Ovary (tissue), 9 donors: ENCODE results near the gene JARID2. TPM values are rescaled to one million over a fixed set of nuclear protein-coding genes. Genes with fewer than 3 reads are reported as not detected.

Source experiments
- DNase-seq, 5 donors: peaks; one replicate each; pipeline ENCODE4 v3.0.0-alpha.2; 2019 to 2020
- H3K27ac ChIP-seq, 2 donors: fragments of 200-600 bp; one replicate each; pipeline versions ENCODE4 v1.5.1 to v1.8.0; 2019 to 2022
- H3K27me3 ChIP-seq: fragments of 200-600 bp; one replicate; pipeline ENCODE4 v1.8.0; 2022
- H3K36me3 ChIP-seq: fragments of 200-600 bp; sonication (generic); one replicate; pipeline ENCODE4 v1.5.1; 2019
- H3K4me1 ChIP-seq: one replicate; pipeline ENCODE4 v1.8.1; 2013; ENCODE audit warnings: mild to moderate bottlenecking, moderate library complexity; ENCODE audit not compliant: insufficient read depth
- H3K4me3 ChIP-seq: fragments of 200-600 bp; sonication (generic); one replicate; pipeline ENCODE4 v1.5.1; 2017
- H3K9me3 ChIP-seq, 2 donors: fragments of 200-600 bp in 1 of 2; sonication (generic) in 1 of 2; one replicate each; pipeline versions ENCODE4 v1.5.1 to v1.8.1; 2013 to 2019; ENCODE audit warnings: mild to moderate bottlenecking in 1 of 2, moderate library complexity in 1 of 2
- EP300 ChIP-seq: sonication (generic); formaldehyde crosslinking; IDR thresholded peaks from one replicate; pipeline ENCODE4 v1.6.1; 2017; ENCODE audit warnings: antibody characterized with exemption
- POLR2A ChIP-seq: fragments of 450-650 bp; IDR thresholded peaks from one replicate; pipeline ENCODE4 v1.6.1; 2017; ENCODE audit warnings: antibody characterized with exemption, mild to moderate bottlenecking, moderate library complexity
- WGBS, 3 donors: extraction: QIAGEN DNeasy Blood & Tissue Kit in 1 of 3; methylation state at CpG; one replicate each; pipeline versions ENCODE4 v1.1.5 to v1.1.7; 2013 to 2017; 5-methylcytosine and 5-hydroxymethylcytosine counted together
- intact Hi-C, 4 donors: fragments of 100-400 bp; cut with DNase I; formaldehyde crosslinking; loops; one replicate each; pipeline versions ENCODE4 v1.11.0 to v1.15.1; 2022 to 2023
- polyA plus RNA-seq, 2 donors: library from polyadenylated mRNA; stranded (reverse); fragments of 200-250 nt in 1 of 2; fragments of 350-450 nt in 1 of 2; fragmentation: Illumina TruSeq in 1 of 2; extraction: RNeasy Lipid Tissue Mini Kit (QIAGEN cat#74804) in 1 of 2; gene quantifications; one replicate each; pipeline ENCODE4 v1.2.3, GENCODE V29; 2013 to 2014
- total RNA-seq, 7 donors: library from RNA; depleted of rRNA in 2 of 7; stranded (reverse); fragments of >200 nt in 2 of 7; fragmentation: NEBNext Ultra II Directional in 3 of 7; extraction: Animal tissue kit (Norgen Biotek cat#: 25700) in 3 of 7; gene quantifications; one replicate each; pipeline versions ENCODE4 v1.1.0 to v1.2.4, GENCODE V29; 2016 to 2023
- TF ChIP-seq, protein P1 (sequence below), 3 donors: fragments of 450-650 bp in 2 of 3; fragments of 200-600 bp in 1 of 3; IDR thresholded peaks; one replicate each; pipeline versions ENCODE4 v1.5.1 to v1.8.0; 2016 to 2022; ENCODE audit warnings: antibody characterized with exemption in 3 of 3, mild to moderate bottlenecking in 1 of 3
- donor health status: DM: no; HTN: no; CAD: no; lungs with moderate emphysema.
- donor health status: DM: no; HTN: no; CAD: no.
- donor health status: Bipolar disorder and iron deficiency.
- donor health status: DM: yes; HTN: yes; CAD: no.
- donor health status: DM: no; HTN: no; CAD: no.
- donor health status: DM: yes; HTN: yes; CAD: no.

JARID2 gene
- total and polyA plus RNA-seq, 9 donors, result 4.5 to 17.4 (median 8.7) TPM

DNA sequence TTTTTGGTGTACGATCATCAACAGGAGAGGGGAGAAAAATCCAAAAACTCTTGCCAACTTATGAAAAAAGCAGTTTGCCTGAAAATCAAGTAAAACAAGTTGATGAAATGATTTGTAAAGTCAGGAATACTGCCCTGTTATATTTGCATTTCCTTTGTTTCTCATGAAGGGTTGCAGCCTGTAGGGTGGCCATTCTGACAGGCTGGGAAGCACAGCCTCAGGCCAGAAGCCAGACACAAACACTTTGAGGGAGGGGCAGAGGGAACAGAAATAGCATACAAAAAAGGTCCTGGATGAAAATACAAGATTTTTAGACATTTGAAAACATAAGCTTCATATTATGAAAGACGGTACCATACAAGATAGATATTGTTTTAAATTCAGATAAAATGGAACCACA is 307.2 kb downstream of the JARID2 start:
- intact Hi-C loops, result no loop called here

DNA sequence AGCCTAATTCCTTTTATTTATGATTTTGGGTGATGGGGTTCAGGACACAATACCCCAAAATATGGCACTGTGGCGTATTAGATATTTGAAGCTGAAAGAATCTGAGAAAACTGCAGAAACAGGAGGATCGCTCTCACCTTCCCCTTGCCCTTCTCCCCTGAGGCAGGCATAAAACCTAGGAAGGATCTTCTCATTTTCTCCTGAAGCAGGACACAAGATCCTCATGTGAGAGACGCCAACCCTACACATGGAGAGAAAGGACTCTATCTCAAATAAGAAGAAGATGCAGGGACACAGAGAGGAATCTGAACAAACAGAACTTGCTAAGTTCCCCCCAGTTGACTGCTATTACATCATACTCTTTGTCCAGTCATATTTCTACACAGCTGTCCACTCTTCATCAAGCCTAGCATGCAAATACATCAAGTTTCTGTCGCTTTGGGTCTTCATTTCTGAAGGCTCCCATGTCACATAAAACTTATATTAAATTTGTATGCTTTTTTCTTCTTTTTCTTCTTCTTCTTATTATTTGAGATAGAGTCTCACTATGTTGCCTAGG is 307.9 kb downstream of the JARID2 start:
- DNase-seq, result no peak
- Histone ChIP-seq H3K4me3 (no peak overlapping the region), H3K36me3 (no peaks in the 10 kb centered on the region), H3K27ac (no peak overlapping the region), H3K27me3 (no peaks in the 10 kb centered on the region), H3K9me3 (no peaks in the 10 kb centered on the region), H3K4me1 (peaks cover 1% of the 10 kb centered on the region)
- WGBS, 3 donors, result 98 to 99% (median 98%) methylated on average over 4 of the region's 4 CpGs
- intact Hi-C loops, result no loop called here
- TF ChIP-seq POLR2A (no peak), EP300 (no peak)
- TF ChIP-seq, protein P1, sequence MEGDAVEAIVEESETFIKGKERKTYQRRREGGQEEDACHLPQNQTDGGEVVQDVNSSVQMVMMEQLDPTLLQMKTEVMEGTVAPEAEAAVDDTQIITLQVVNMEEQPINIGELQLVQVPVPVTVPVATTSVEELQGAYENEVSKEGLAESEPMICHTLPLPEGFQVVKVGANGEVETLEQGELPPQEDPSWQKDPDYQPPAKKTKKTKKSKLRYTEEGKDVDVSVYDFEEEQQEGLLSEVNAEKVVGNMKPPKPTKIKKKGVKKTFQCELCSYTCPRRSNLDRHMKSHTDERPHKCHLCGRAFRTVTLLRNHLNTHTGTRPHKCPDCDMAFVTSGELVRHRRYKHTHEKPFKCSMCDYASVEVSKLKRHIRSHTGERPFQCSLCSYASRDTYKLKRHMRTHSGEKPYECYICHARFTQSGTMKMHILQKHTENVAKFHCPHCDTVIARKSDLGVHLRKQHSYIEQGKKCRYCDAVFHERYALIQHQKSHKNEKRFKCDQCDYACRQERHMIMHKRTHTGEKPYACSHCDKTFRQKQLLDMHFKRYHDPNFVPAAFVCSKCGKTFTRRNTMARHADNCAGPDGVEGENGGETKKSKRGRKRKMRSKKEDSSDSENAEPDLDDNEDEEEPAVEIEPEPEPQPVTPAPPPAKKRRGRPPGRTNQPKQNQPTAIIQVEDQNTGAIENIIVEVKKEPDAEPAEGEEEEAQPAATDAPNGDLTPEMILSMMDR (IDR thresholded peaks at IDR 0.05), result no peak

More for the DNA sequence above, 307.2 kb downstream of the JARID2 start:
- H3K27me3 ChIP-seq, result no peaks in the 10 kb centered on the region
- TF ChIP-seq POLR2A, result no peak
- TF ChIP-seq, protein P1 (IDR thresholded peaks at IDR 0.05), result no peak
- no peak for TF ChIP-seq EP300
- no peak overlapping the region for H3K27ac ChIP-seq
- H3K36me3 ChIP-seq, result no peaks in the 10 kb centered on the region
- no peak overlapping the region for H3K4me3 ChIP-seq
- H3K4me1 ChIP-seq, result peaks cover 1% of the 10 kb centered on the region
- DNase-seq, result no peak
- WGBS, 3 donors, result 45 to 70% (median 57%) methylated on average over 2 of the region's 2 CpGs
- H3K9me3 ChIP-seq, result no peaks in the 10 kb centered on the region

DNA sequence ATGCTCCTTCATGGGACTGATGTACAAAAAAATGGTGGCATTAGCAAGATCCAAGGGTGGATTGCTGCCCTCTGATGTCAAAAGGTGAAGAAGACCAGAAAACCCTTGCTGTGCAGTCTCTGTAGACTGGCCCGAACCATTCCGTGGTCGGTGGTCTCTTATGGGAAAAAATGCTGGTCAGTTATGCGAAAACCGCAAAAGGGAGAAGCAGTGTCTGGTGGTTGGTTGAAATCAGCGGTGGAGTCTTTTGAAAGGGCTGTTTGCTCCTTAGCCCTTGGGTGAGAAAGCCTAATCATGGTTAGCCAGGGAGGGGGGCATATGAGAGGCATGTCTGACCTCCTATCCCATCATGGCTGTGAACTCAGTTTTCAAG is 308.8 kb downstream of the JARID2 start:
- Histone ChIP-seq H3K27me3 (no peaks in the 10 kb centered on the region), H3K9me3 (no peaks in the 10 kb centered on the region), H3K27ac (no peak overlapping the region), H3K4me1 (peaks cover 1% of the 10 kb centered on the region), H3K4me3 (no peak overlapping the region), H3K36me3 (no peaks in the 10 kb centered on the region)
- intact Hi-C loops, result no loop called here
- TF ChIP-seq, protein P1 (IDR thresholded peaks at IDR 0.05), result no peak
- TF ChIP-seq EP300, result no peak
- TF ChIP-seq POLR2A, result no peak
- 95 to 100% (median 98%) methylated on average over 6 of the region's 6 CpGs for WGBS, 3 donors
- DNase-seq, result no peak

DNA sequence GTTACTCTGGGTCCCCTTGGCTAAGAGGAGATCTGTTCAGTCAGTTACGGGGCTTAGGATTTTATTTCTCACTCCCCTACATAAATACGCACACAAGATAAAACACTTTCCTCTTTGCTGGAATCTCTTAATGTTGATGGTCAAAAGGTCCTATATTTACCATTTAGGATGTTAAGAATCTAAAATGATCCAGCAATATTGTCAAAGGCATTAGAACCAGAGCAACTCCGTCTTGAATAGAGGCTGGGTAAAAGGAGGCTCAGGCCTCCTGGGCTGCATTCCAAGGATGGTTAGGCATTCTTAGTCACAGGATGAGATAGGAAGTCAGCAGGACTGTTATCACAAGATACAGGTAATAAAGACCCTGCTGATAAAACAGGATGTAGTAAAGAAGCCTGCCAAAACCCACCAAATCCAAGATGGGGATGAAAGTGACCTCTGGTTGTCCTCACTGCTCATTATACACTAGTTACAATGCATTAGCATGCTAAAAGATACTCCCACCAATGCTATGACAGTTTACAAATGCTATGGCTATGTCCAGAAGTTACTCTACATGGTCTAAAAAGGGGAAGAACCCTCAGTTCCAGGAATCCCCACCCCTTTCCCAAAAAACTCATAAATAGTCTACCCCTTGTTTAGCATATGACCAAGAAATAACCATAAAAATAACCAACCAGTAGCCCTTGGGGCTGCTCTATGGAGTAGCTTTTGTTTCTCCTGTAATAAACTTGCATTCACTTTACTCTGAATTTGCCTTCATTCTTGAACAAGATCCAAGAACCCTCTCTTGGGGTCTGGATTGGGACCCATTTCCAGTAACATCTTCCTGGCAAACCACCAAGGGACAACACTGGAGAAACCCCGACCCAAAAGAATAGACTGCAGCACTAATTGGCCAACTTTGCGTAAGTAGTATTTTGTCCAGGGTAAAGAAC is 309.5 kb downstream of the JARID2 start:
- no peaks in the 10 kb centered on the region for H3K9me3 ChIP-seq
- DNase-seq, result no peak
- TF ChIP-seq POLR2A (no peak), EP300 (no peak)
- TF ChIP-seq, protein P1 (IDR thresholded peaks at IDR 0.05), result no peak
- intact Hi-C loops, result no loop called here
- no peaks in the 10 kb centered on the region for H3K27me3 ChIP-seq
- peaks cover 1% of the 10 kb centered on the region for H3K4me1 ChIP-seq
- no peak overlapping the region for H3K27ac ChIP-seq
- H3K4me3 ChIP-seq, result no peak overlapping the region
- no peaks in the 10 kb centered on the region for H3K36me3 ChIP-seq
- WGBS, 3 donors, result 81 to 89% (median 86%) methylated on average over 5 of the region's 5 CpGs
